Measurements from ENCODE around the gene RFLNA. TPM values are rescaled to one million over a fixed set of nuclear protein-coding genes. Genes with fewer than 3 reads are reported as not detected.

RFLNA gene
- total RNA-seq, 4 donors from 2014 or later: 0.15 to 1.1 (median 0.23) TPM

- peaks cover 0 to 89% of the 10 kb centered on the region in 2 donors for H3K36me3 ChIP-seq
- H3K4me1 ChIP-seq: peaks cover 0 to 11% of the 10 kb centered on the region in 2 donors
- ATAC-seq (peak; percentile 28 to 38), DNase-seq (no peak)
- peak overlapping the region; percentile 63 to 82 (median 72) for H3K27ac ChIP-seq
- intact Hi-C loops (cut with DNase I; ENCODE audit: low total_unique reads): no loop called here
- no peaks in the 10 kb centered on the region for H3K9me3 ChIP-seq
- no peak for TF ChIP-seq POLR2A (IDR thresholded peaks at IDR 0.05)
- peak; percentile 47 to 82 (median 67) for TF ChIP-seq CTCF (IDR thresholded peaks at IDR 0.05 in 4 of 5, conservative IDR thresholded peaks at IDR 0.05 in 1 of 5)
- H3K27me3 ChIP-seq: no peaks in the 10 kb centered on the region
- H3K4me3 ChIP-seq: no peak overlapping the region
- in situ Hi-C loops (cut with MboI; ENCODE audit: low sequenced_read_pairs in 4 of 4): loop anchor here in 1 of 4 donors (10.0 kb wide), 1 partner anchor 417 kb away; no protein-coding TSS in a partner anchor
Observed at GRCh38 chr12:124347805-124348658, 53.1 kb downstream of the RFLNA start.

GRCh38 chr12:124348659-124349380 lies 53.9 kb downstream of the RFLNA start:
- peaks cover 0 to 89% of the 10 kb centered on the region in 2 donors for H3K36me3 ChIP-seq
- in situ Hi-C loops (cut with MboI; ENCODE audit: low sequenced_read_pairs in 4 of 4): loop anchor here in 1 of 4 donors (10.0 kb wide), 1 partner anchor 416 kb away; no protein-coding TSS in a partner anchor
- H3K9me3 ChIP-seq: no peaks in the 10 kb centered on the region
- peaks cover 0 to 13% of the 10 kb centered on the region in 2 donors for H3K4me1 ChIP-seq
- intact Hi-C loops (cut with DNase I; ENCODE audit: low total_unique reads): no loop called here
- peak overlapping the region in 2 of 4 donors; percentile 63 to 82 for H3K27ac ChIP-seq
- no peak overlapping the region for H3K4me3 ChIP-seq
- DNase-seq: no peak
- no peaks in the 10 kb centered on the region for H3K27me3 ChIP-seq
- TF ChIP-seq POLR2A (IDR thresholded peaks at IDR 0.05) (no peak), CTCF (IDR thresholded peaks at IDR 0.05 in 4 of 5, conservative IDR thresholded peaks at IDR 0.05 in 1 of 5) (no peak)
- no peak for ATAC-seq

GRCh38 chr12:124350491-124350890 lies 55.6 kb downstream of the RFLNA start:
- Histone ChIP-seq H3K4me3 (no peak overlapping the region), H3K4me1 (peaks cover 0 to 13% of the 10 kb centered on the region in 2 donors), H3K27ac (peak overlapping the region in 1 of 4 donors; percentile 3), H3K36me3 (peaks cover 0 to 87% of the 10 kb centered on the region in 2 donors), H3K27me3 (no peaks in the 10 kb centered on the region), H3K9me3 (no peaks in the 10 kb centered on the region)
- in situ Hi-C loops (cut with MboI; ENCODE audit: low sequenced_read_pairs in 4 of 4): loop anchor here in 3 of 4 donors (10.0 to 25.0 kb wide), 3 partner anchors 112 to 414 kb away; no protein-coding TSS in a partner anchor
- DNase-seq (no peak), ATAC-seq (no peak)
- intact Hi-C loops (cut with DNase I; ENCODE audit: low total_unique reads): loop anchor here (2.0 kb wide), 1 partner anchor 30 kb away; no protein-coding TSS in a partner anchor
- TF ChIP-seq CTCF (IDR thresholded peaks at IDR 0.05 in 4 of 5, conservative IDR thresholded peaks at IDR 0.05 in 1 of 5) (no peak), POLR2A (IDR thresholded peaks at IDR 0.05) (no peak)

GRCh38 chr12:124351422-124351821 lies 56.5 kb downstream of the RFLNA start:
- no peaks in the 10 kb centered on the region for H3K27me3 ChIP-seq
- no peak for TF ChIP-seq POLR2A (IDR thresholded peaks at IDR 0.05)
- TF ChIP-seq CTCF (IDR thresholded peaks at IDR 0.05 in 4 of 5, conservative IDR thresholded peaks at IDR 0.05 in 1 of 5): no peak
- no peaks in the 10 kb centered on the region for H3K9me3 ChIP-seq
- ATAC-seq (no peak), DNase-seq (no peak)
- intact Hi-C loops (cut with DNase I; ENCODE audit: low total_unique reads) (loop anchor here (2.0 kb wide), 1 partner anchor 29 kb away; no protein-coding TSS in a partner anchor), in situ Hi-C loops (cut with MboI; ENCODE audit: low sequenced_read_pairs in 4 of 4) (loop anchor here in 3 of 4 donors (10.0 to 25.0 kb wide), 3 partner anchors 111 to 413 kb away; no protein-coding TSS in a partner anchor)
- H3K36me3 ChIP-seq: peaks cover 0 to 87% of the 10 kb centered on the region in 2 donors
- H3K27ac ChIP-seq: no peak overlapping the region
- H3K4me1 ChIP-seq: peaks cover 0 to 13% of the 10 kb centered on the region in 2 donors
- H3K4me3 ChIP-seq: no peak overlapping the region
